Hematopoietic multipotent progenitor cell treated with erythropoietin and hydrocortisone succinate and interleukin-3 and kit ligand, for 8 days (in vitro differentiated cells): ENCODE results near the gene LPCAT2.

Experiments used
- DNase-seq: peaks from one replicate; pipeline ENCODE4 v3.0.0-alpha.2; 2015

The LPCAT2 gene

GRCh38 chr16:55480228-55480655 lies 28.6 kb upstream of the LPCAT2 start:
- DNase-seq, result peak; percentile 38

- DNase-seq, result no peak
Measured at GRCh38 chr16:55481023-55481422, 27.8 kb upstream of the LPCAT2 start.

- no peak for DNase-seq
Measured at GRCh38 chr16:55482056-55482455, 26.8 kb upstream of the LPCAT2 start.

DNA sequence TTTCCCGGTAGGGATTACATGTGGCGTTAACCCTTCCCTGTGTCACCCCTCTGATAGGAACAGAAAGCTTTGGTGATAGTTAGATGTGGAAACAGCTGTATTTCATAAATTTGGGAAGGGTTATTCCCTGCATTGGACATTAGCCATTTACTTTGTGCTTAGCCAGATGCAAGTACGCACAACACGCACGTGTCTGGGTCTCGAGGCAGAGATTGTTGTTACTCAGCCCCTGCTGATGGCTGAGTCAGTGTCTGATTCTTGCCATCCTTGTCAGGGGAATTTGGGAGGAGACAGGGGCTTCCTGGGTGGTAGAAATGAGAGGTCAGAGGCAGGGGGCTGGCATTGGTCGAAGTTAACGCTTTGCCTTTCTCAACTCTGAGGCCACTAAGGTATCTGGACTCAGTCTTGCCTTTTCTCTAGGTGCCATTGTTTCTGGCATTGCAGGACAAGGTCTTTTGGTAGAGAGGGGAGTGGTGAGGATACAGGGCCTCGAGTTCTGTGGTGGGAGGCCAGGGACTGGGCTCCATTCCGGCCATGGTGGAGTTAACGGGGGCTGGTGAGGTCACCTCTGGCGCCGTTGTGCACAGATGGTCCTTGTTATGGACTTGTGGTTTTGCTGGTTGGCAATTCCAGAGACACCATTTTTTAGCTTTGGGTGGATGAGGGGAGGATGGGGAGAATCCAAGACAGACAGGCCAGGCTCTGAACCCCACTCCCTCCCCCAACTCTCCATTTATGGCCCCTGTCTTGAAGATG lies 21.6 kb upstream of the LPCAT2 start:
- no peak for DNase-seq

DNA sequence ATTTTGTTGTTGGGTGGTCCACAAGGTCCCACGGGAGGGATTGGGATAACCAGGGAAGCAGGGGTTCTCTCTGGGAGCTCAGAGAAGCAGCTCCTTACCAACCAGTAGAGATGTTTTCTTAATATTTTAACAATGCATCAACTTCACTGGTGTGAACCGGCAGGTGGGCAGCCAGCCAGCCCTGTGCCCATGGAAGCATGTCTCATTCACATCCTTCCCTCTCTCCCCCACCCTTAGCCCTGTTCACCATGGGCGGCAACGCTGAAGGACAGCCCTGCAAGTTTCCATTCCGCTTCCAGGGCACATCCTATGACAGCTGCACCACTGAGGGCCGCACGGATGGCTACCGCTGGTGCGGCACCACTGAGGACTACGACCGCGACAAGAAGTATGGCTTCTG lies 20.6 kb upstream of the LPCAT2 start:
- DNase-seq, result no peak

DNA sequence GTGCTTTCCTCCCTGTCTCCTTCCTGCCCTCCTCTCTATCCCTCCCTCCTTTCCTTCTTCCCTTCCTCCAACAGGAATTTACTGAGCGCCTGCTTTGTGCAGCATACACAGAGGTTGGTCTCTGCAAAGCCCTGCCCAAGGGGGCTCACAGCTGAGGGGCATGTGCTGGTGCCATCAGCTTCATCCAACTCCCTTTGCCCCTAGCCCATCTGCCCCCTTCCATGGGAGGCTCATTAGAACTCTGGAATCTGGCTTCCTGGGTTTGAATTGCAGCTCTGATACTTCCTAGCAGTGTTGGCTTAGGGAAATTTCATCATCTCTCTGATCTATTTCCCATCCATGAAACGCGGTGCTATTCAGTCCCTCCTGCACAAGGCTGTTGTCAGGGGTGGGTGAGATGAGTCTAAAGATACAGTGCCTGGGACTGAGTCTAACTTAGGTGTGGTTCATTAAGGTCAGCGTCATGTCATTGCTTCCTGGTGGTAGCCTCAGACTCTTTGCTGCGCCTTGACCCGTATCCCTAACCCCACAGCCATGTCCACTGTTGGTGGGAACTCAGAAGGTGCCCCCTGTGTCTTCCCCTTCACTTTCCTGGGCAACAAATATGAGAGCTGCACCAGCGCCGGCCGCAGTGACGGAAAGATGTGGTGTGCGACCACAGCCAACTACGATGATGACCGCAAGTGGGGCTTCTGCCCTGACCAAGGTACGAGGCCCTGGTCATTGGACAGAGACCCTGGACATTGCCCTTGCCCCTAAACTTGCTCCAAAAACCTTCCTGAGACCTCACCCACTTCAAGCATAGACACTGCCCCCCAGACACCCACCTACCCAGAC lies 19.5 kb upstream of the LPCAT2 start:
- DNase-seq, result no peak

DNA sequence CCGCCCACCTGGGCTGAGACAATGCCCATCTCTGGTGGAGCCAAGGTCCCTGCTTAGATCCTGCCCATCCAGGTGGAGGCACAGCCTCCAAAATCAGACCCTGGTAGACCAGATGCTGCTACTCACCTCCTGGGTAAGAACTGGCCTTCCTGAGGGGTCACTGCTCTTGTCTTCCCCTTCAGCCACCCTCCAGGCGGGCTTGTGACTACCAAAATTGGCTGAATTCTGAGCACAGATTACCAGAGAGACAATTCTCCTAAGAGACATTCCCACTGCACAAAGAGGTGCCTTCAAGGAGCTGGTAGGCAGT lies 19.0 kb upstream of the LPCAT2 start:
- DNase-seq, result no peak

DNA sequence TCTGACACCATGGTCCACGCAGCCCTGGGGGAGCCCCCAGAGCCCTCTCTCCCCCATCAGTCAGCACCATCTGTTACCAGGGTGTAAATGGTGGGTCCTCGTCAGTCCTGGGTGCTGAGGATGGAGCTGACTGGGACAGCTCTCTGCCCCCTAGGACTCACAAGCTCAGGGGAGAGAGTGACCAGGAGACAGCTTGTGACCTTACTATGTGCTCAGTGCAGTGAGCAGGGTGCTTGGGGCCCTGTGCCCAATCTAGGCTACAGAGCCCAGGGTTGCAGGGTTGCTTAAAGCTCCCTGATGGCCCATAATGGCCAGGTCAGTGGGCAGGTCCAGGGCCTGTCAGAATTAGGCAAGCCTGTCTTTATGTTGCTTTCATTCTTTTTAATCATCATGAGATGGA lies 18.6 kb upstream of the LPCAT2 start:
- DNase-seq, result no peak

DNA sequence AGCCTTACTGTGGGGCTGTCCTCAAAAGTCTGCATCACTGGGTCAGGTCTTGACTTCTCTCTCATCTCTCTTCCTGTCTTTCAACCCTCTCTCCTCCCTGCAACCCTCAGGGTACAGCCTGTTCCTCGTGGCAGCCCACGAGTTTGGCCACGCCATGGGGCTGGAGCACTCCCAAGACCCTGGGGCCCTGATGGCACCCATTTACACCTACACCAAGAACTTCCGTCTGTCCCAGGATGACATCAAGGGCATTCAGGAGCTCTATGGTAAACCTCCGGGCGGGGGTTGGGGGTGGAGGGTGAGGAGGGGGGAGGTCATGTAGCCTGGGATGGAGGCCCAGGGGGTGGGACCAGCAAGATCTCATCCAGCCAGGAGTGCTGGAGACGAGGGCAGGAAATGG lies 17.2 kb upstream of the LPCAT2 start:
- no peak for DNase-seq

DNA sequence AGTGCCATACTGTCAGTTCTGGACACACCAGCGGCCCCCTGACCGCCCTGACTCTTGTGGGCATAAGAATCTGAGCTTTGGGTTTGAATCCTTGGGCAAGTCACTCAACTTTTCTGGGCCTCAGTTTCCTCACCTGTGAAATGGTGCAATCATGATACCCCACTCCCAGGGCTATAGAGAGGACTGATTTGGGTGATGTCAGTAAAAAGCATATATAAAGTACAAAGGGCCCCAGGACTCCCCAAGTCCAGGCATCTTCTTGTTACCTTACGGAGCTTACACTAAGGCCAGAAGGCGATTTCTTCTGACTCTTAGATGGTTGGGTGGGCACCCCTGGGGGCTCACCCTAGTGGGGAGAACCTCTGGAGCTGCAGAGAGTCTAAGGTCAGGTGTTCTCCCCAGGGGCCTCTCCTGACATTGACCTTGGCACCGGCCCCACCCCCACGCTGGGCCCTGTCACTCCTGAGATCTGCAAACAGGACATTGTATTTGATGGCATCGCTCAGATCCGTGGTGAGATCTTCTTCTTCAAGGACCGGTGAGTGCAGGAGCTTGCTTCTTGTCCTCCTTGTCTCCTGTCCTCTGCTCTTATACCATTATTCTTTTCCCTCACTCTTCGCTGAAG lies 16.0 kb upstream of the LPCAT2 start:
- no peak for DNase-seq

- DNase-seq, result peak; percentile 44
Measured at GRCh38 chr16:55494994-55495421, 13.9 kb upstream of the LPCAT2 start.

GRCh38 chr16:55495616-55496289 lies 13.1 kb upstream of the LPCAT2 start:
- no peak for DNase-seq

- DNase-seq, result no peak
Measured at GRCh38 chr16:55496509-55497145, 12.2 kb upstream of the LPCAT2 start.

- DNase-seq, result no peak
Measured at GRCh38 chr16:55497558-55497957, 11.3 kb upstream of the LPCAT2 start.

- no peak for DNase-seq
Measured at GRCh38 chr16:55498101-55498500, 10.8 kb upstream of the LPCAT2 start.

- DNase-seq, result no peak
Measured at GRCh38 chr16:55499281-55499680, 9.6 kb upstream of the LPCAT2 start.

- DNase-seq, result peak; percentile 55
Measured at GRCh38 chr16:55499951-55500529, 8.8 kb upstream of the LPCAT2 start.

DNA sequence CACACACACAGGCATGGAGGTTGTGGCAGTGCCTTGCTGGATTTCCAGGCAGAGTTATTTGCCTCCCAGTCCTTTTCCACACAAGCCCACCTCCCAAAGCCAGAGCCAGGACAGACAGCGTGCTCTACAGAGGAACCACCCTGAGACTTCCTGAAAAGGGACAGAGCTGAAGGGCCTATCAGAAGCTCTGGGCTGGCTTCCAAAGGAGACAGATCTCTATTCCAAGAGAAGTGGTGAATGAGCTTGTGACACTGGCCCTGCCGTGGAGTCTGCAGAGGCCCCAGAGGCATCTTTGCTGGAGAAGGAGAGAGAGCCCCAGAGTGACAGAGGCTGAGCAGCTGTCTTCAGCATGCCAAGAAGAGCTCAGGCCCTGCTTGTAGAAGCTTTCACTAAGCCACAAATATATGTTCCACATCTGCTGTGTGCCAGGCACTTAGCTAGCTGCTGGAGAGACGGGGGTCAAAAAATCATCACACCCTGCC lies 8.3 kb upstream of the LPCAT2 start:
- DNase-seq, result peak; percentile 63

GRCh38 chr16:55501549-55502322 lies 7.1 kb upstream of the LPCAT2 start:
- no peak for DNase-seq

GRCh38 chr16:55502801-55503366 lies 6.0 kb upstream of the LPCAT2 start:
- DNase-seq, result no peak
